Neural cell (in vitro differentiated cells): Measurements from ENCODE around the gene AIF1. TPM values are rescaled to one million over a fixed set of nuclear protein-coding genes. Genes with fewer than 3 reads are reported as not detected.

Source experiments
- H2AFZ ChIP-seq: fragments of 200-600, 300-800 bp; sonication (generic), shearing (Covaris generic); 2 replicates; pipeline ENCODE4 v1.6.0; 2014; ENCODE audit warnings: low read depth, mild to moderate bottlenecking, antibody characterized with exemption, low read length, moderate library complexity
- H3F3A ChIP-seq: fragments of 200-600 bp; shearing (Covaris generic); 2 replicates; pipeline ENCODE4 v1.6.1; 2016; ENCODE audit warnings: mild to moderate bottlenecking, moderate library complexity, mixed read lengths, antibody characterized with exemption, low read length; ENCODE audit not compliant: insufficient read depth, poor library complexity, severe bottlenecking
- H3K27ac ChIP-seq: fragments of 200-600, 300-800 bp; sonication (generic), shearing (Covaris generic); 2 replicates; pipeline ENCODE4 v1.5.1; 2014; ENCODE audit warnings: mild to moderate bottlenecking, low read length, moderate library complexity
- H3K27me3 ChIP-seq: fragments of 300-800, 200-600 bp; sonication (generic), shearing (Covaris generic); 2 replicates; pipeline ENCODE4 v1.6.0; 2014; ENCODE audit warnings: mild to moderate bottlenecking, low read depth, low read length, moderate library complexity; ENCODE audit not compliant: insufficient read depth
- H3K36me3 ChIP-seq: fragments of 300-800, 200-600 bp; sonication (generic), shearing (Covaris generic); 2 replicates; pipeline ENCODE4 v1.5.1; 2014; ENCODE audit warnings: mild to moderate bottlenecking, antibody characterized with exemption, low read length, moderate library complexity; ENCODE audit not compliant: insufficient read depth
- H3K4me2 ChIP-seq: fragments of 300-800, 200-600 bp; sonication (generic), shearing (Covaris generic); 2 replicates; pipeline ENCODE4 v1.6.0; 2014; ENCODE audit warnings: mild to moderate bottlenecking, low read length
- H3K4me3 ChIP-seq: fragments of 300-800, 200-600 bp; sonication (generic), shearing (Covaris generic); 2 replicates; pipeline ENCODE4 v1.5.1; 2014; ENCODE audit warnings: mild to moderate bottlenecking, low read length, moderate library complexity
- H3K79me2 ChIP-seq: fragments of 200-600 bp; shearing (Covaris generic); replicated peaks from 2 replicates; pipeline ENCODE4 v1.6.0; 2014; ENCODE audit warnings: mild to moderate bottlenecking, low read length, moderate library complexity; ENCODE audit not compliant: insufficient read depth
- H3K9ac ChIP-seq: fragments of 300-800, 200-600 bp; sonication (generic), shearing (Covaris generic); 2 replicates; pipeline ENCODE4 v1.6.1; 2016; ENCODE audit warnings: mild to moderate bottlenecking, low read length, mixed read lengths
- H3K9me2 ChIP-seq: fragments of 200-600 bp; shearing (Covaris generic); 2 replicates; pipeline ENCODE4 v1.6.1; 2016; ENCODE audit warnings: mild to moderate bottlenecking, low read length, mixed read lengths; ENCODE audit not compliant: insufficient read depth
- H3K9me3 ChIP-seq: fragments of 200-600, 300-800 bp; sonication (generic), shearing (Covaris generic); 2 replicates; pipeline ENCODE4 v1.6.1; 2016; ENCODE audit warnings: mild to moderate bottlenecking, mixed run types, low read length, moderate library complexity, mixed read lengths
- H4K20me1 ChIP-seq: fragments of 200-600 bp; shearing (Covaris generic); 2 replicates; pipeline ENCODE4 v1.6.1; 2016; ENCODE audit warnings: mild to moderate bottlenecking, mixed run types; ENCODE audit not compliant: insufficient read depth
- EP300 ChIP-seq: fragments of 450-650 bp; conservative IDR thresholded peaks from 2 replicates; pipeline ENCODE4 v1.6.1; 2014; ENCODE audit warnings: antibody characterized with exemption, mild to moderate bottlenecking, moderate library complexity; ENCODE audit not compliant: poor library complexity, severe bottlenecking
- EZH2 ChIP-seq: fragments of 200-600, 300-800 bp; shearing (Covaris generic), sonication (generic); IDR thresholded peaks from 2 replicates; pipeline ENCODE4 v1.6.1; 2014; ENCODE audit warnings: antibody characterized with exemption, low read length, borderline replicate concordance, mild to moderate bottlenecking; ENCODE audit not compliant: insufficient read depth, poor library complexity, severe bottlenecking
- MXI1 ChIP-seq: fragments of 450-650 bp; conservative IDR thresholded peaks from 2 replicates; pipeline ENCODE4 v1.6.1; 2014; ENCODE audit warnings: antibody characterized with exemption, mild to moderate bottlenecking; ENCODE audit not compliant: poor library complexity, severe bottlenecking
- POLR2AphosphoS5 ChIP-seq: IDR thresholded peaks from 2 replicates; pipeline ENCODE4 v1.6.1; 2012
- RAD21 ChIP-seq: fragments of 450-650 bp; conservative IDR thresholded peaks from 2 replicates; pipeline ENCODE4 v1.6.1; 2014; ENCODE audit warnings: antibody characterized with exemption, mild to moderate bottlenecking, moderate library complexity
- SMC3 ChIP-seq: fragments of 450-650 bp; conservative IDR thresholded peaks from 2 replicates; pipeline ENCODE4 v1.6.1; 2014; ENCODE audit warnings: antibody characterized with exemption, mild to moderate bottlenecking, moderate library complexity; ENCODE audit not compliant: poor library complexity
- TAF1 ChIP-seq: IDR thresholded peaks from 2 replicates; pipeline ENCODE4 v1.6.1; 2012; ENCODE audit warnings: low read depth
- polyA minus RNA-seq: library from RNA; depleted of rRNA, polyadenylated mRNA; stranded (reverse); fragments of >200 nt; gene quantifications from 2 replicates; pipeline ENCODE4 v1.2.3, GENCODE V29; 2014
- polyA plus RNA-seq: library from polyadenylated mRNA; depleted of rRNA; stranded (reverse); fragments of >200 nt; gene quantifications from 2 replicates; pipeline ENCODE4 v1.2.3, GENCODE V29; 2014
- TF ChIP-seq, protein P1 (sequence below): fragments of 450-650 bp; IDR thresholded peaks from 2 replicates; pipeline ENCODE4 v1.5.1; 2014; ENCODE audit warnings: antibody characterized with exemption, mild to moderate bottlenecking, moderate library complexity; ENCODE audit not compliant: poor library complexity, severe bottlenecking
- TF ChIP-seq, protein P2 (sequence below): IDR thresholded peaks from 2 replicates; pipeline ENCODE4 v1.6.1; 2012; ENCODE audit warnings: borderline replicate concordance

AIF1 gene
- not detected in 2 replicates for polyA plus RNA-seq
- not detected in 2 replicates for polyA minus RNA-seq

DNA sequence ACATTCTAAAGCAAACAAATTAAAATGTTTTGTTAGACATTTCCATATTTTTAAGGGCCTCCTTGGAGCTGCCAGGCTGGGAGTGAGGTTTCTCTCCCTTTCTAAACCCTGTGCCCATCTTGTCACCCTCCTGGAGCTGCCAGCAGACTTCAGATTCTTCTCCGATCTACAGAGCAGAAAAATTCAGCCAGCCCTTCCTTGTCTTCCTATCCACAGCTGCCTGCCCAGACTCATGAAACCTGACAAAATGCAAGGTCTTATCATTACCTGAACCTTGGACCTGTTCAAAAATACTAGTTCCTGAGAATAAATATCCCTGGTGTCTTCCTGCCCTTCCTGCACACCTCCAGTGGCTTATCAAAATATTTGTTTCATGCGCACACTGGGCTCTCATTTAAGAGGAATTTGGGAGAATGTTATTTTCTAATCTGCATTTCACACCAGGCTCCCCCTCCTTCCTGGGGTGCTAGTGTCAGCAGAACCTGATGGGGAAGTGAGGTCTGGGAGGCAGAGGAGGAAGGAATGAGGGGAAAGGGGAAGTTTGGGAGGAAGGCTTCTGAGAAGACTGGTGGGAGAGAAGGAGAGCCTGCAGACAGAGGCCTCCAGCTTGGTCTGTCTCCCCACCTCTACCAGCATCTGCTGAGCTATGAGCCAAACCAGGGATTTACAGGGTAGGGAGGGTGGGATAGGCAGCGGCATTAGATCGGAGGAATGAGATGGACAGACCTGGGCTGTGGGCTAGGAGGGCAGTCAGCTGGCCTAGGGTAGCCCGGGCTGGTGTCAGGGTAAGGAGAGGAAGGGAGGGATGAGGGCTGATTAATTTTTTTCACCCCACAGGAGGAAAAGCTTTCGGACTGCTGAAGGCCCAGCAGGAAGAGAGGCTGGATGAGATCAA, at the start of gene AIF1:
AIF1 (plus strand) TSS at position 551 of the 895 bp plus-strand sequence; CDS start at position 647, 96 bp downstream.
- no peaks in the 10 kb centered on the region for H4K20me1 ChIP-seq
- no peaks in the 10 kb centered on the region for H3K36me3 ChIP-seq
- TF ChIP-seq EZH2: no peak
- TF ChIP-seq TAF1: no peak
- TF ChIP-seq MXI1: no peak
- no peak for TF ChIP-seq RAD21
- TF ChIP-seq SMC3: no peak
- TF ChIP-seq POLR2AphosphoS5: no peak
- TF ChIP-seq, protein P1, sequence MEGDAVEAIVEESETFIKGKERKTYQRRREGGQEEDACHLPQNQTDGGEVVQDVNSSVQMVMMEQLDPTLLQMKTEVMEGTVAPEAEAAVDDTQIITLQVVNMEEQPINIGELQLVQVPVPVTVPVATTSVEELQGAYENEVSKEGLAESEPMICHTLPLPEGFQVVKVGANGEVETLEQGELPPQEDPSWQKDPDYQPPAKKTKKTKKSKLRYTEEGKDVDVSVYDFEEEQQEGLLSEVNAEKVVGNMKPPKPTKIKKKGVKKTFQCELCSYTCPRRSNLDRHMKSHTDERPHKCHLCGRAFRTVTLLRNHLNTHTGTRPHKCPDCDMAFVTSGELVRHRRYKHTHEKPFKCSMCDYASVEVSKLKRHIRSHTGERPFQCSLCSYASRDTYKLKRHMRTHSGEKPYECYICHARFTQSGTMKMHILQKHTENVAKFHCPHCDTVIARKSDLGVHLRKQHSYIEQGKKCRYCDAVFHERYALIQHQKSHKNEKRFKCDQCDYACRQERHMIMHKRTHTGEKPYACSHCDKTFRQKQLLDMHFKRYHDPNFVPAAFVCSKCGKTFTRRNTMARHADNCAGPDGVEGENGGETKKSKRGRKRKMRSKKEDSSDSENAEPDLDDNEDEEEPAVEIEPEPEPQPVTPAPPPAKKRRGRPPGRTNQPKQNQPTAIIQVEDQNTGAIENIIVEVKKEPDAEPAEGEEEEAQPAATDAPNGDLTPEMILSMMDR: no peak
- TF ChIP-seq, protein P2, sequence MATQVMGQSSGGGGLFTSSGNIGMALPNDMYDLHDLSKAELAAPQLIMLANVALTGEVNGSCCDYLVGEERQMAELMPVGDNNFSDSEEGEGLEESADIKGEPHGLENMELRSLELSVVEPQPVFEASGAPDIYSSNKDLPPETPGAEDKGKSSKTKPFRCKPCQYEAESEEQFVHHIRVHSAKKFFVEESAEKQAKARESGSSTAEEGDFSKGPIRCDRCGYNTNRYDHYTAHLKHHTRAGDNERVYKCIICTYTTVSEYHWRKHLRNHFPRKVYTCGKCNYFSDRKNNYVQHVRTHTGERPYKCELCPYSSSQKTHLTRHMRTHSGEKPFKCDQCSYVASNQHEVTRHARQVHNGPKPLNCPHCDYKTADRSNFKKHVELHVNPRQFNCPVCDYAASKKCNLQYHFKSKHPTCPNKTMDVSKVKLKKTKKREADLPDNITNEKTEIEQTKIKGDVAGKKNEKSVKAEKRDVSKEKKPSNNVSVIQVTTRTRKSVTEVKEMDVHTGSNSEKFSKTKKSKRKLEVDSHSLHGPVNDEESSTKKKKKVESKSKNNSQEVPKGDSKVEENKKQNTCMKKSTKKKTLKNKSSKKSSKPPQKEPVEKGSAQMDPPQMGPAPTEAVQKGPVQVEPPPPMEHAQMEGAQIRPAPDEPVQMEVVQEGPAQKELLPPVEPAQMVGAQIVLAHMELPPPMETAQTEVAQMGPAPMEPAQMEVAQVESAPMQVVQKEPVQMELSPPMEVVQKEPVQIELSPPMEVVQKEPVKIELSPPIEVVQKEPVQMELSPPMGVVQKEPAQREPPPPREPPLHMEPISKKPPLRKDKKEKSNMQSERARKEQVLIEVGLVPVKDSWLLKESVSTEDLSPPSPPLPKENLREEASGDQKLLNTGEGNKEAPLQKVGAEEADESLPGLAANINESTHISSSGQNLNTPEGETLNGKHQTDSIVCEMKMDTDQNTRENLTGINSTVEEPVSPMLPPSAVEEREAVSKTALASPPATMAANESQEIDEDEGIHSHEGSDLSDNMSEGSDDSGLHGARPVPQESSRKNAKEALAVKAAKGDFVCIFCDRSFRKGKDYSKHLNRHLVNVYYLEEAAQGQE: no peak
- no peak for TF ChIP-seq EP300
- no peak within 1 kb of the TSS for H3K27ac ChIP-seq
- H2AFZ ChIP-seq: no peak within 1 kb of the TSS
- no peaks in the 10 kb centered on the region for H3K27me3 ChIP-seq
- H3K9me3 ChIP-seq: no peaks in the 10 kb centered on the region
- no peak within 1 kb of the TSS for H3K4me2 ChIP-seq
- no peaks in the 10 kb centered on the region for H3F3A ChIP-seq
- no peak within 1 kb of the TSS for H3K9ac ChIP-seq
- H3K79me2 ChIP-seq: no peaks in the 10 kb centered on the region
- H3K4me3 ChIP-seq: no peak within 1 kb of the TSS
- no peaks in the 10 kb centered on the region for H3K9me2 ChIP-seq

DNA sequence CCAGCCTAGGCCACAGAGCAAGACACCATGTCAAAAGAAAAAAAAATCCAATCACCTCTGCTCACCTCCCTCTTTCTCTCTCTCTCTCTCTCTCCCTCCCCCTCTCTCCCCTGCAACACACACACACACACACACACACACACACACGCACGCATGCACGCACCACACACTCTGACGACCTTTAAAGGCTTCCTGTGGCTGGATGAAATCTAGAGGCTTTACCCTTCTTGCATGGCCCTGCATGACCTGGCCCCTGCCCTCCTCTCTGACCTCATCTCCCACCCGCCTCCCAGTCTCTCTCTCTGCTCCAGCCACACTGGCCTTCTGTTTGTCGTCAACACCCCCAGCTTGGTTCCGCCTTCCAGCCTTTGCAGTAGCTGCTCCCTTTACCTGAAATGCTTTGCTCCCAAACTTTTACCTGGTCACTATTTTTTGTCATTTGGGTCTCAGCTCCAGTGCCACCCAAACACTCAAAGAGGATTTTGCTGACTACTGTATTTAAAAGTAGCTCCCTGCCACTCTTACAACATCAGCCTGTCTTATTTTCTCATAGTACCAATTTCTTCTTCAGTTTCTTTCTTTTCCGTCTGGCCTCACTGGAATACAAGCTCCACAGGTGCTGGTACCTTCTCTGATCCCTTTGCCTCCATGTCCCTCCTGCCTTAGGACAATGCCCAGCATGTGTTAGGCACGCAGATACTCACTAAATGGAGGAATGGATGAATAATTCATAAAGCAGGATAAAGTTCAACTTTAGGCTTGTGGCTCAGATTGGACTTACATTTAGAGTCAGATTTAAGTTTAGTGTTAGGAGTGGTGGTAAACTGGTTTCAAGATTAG, 47.3 kb upstream of the AIF1 start:
- Histone ChIP-seq H3K36me3 (no peaks in the 10 kb centered on the region), H3K9me3 (no peaks in the 10 kb centered on the region), H3K27me3 (no peaks in the 10 kb centered on the region), H3K27ac (no peak overlapping the region), H3K79me2 (no peaks in the 10 kb centered on the region), H3K9ac (no peak overlapping the region), H3K9me2 (no peaks in the 10 kb centered on the region), H4K20me1 (no peaks in the 10 kb centered on the region), H3K4me2 (no peak overlapping the region), H2AFZ (no peak overlapping the region), H3K4me3 (no peak overlapping the region), H3F3A (no peaks in the 10 kb centered on the region)
- TF ChIP-seq, protein P2: no peak
- no peak for TF ChIP-seq RAD21
- TF ChIP-seq EZH2: no peak
- TF ChIP-seq MXI1: no peak
- TF ChIP-seq TAF1: no peak
- no peak for TF ChIP-seq EP300
- no peak for TF ChIP-seq POLR2AphosphoS5
- TF ChIP-seq SMC3: no peak
- TF ChIP-seq, protein P1: no peak
